ENCODE measurements around the gene AASDH. TPM values are rescaled to one million over a fixed set of nuclear protein-coding genes. Genes with fewer than 3 reads are reported as not detected.

The AASDH gene
- total RNA-seq, 1 donor from 2014 or later, result 20.4 TPM

- peaks cover 0 to 2% (median 0%) of the 10 kb centered on the region in 3 donors for H3K27me3 ChIP-seq (ENCODE audit: control insufficient read depth in 3 of 3, insufficient read depth in 3 of 3, low read length in 3 of 3)
- H3K9me3 ChIP-seq (ENCODE audit: control insufficient read depth in 3 of 3, low read length in 3 of 3), result no peaks in the 10 kb centered on the region
- peaks cover 0 to 5% (median 0%) of the 10 kb centered on the region in 3 donors for H3K4me1 ChIP-seq (ENCODE audit: control insufficient read depth in 3 of 3, insufficient read depth in 3 of 3, low read length in 3 of 3)
- H3K4me3 ChIP-seq (ENCODE audit: low read length in 3 of 3), result no peak overlapping the region
- no peaks in the 10 kb centered on the region for H3K36me3 ChIP-seq (ENCODE audit: control insufficient read depth in 3 of 3, insufficient read depth in 3 of 3, low read length in 3 of 3)
- H3K9ac ChIP-seq (ENCODE audit: low read depth in 1 of 3, low read length in 3 of 3), result no peak overlapping the region
- no peak overlapping the region for H3K27ac ChIP-seq (ENCODE audit: low read depth, low read length)
These were observed 89.1 kb downstream of the AASDH start for GRCh38 chr4:56298236-56298635.

- Histone ChIP-seq H3K36me3 (ENCODE audit: control insufficient read depth in 3 of 3, insufficient read depth in 3 of 3, low read length in 3 of 3) (no peaks in the 10 kb centered on the region), H3K9ac (ENCODE audit: low read depth in 1 of 3, low read length in 3 of 3) (no peak overlapping the region), H3K4me3 (ENCODE audit: low read length in 3 of 3) (no peak overlapping the region), H3K9me3 (ENCODE audit: control insufficient read depth in 3 of 3, low read length in 3 of 3) (no peaks in the 10 kb centered on the region), H3K27me3 (ENCODE audit: control insufficient read depth in 3 of 3, insufficient read depth in 3 of 3, low read length in 3 of 3) (peaks cover 0 to 2% (median 0%) of the 10 kb centered on the region in 3 donors), H3K27ac (ENCODE audit: low read depth, low read length) (no peak overlapping the region), H3K4me1 (ENCODE audit: control insufficient read depth in 3 of 3, insufficient read depth in 3 of 3, low read length in 3 of 3) (peaks cover 0 to 5% (median 0%) of the 10 kb centered on the region in 3 donors)
These were observed 89.5 kb downstream of the AASDH start for GRCh38 chr4:56297776-56298175.

GRCh38 chr4:56296526-56296925 lies 90.8 kb downstream of the AASDH start:
- Histone ChIP-seq H3K27ac (ENCODE audit: low read depth, low read length) (no peak overlapping the region), H3K4me1 (ENCODE audit: control insufficient read depth in 3 of 3, insufficient read depth in 3 of 3, low read length in 3 of 3) (peaks cover 0 to 4% (median 0%) of the 10 kb centered on the region in 3 donors), H3K9me3 (ENCODE audit: control insufficient read depth in 3 of 3, low read length in 3 of 3) (no peaks in the 10 kb centered on the region), H3K36me3 (ENCODE audit: control insufficient read depth in 3 of 3, insufficient read depth in 3 of 3, low read length in 3 of 3) (no peaks in the 10 kb centered on the region), H3K27me3 (ENCODE audit: control insufficient read depth in 3 of 3, insufficient read depth in 3 of 3, low read length in 3 of 3) (no peaks in the 10 kb centered on the region), H3K9ac (ENCODE audit: low read depth in 1 of 3, low read length in 3 of 3) (no peak overlapping the region), H3K4me3 (ENCODE audit: low read length in 3 of 3) (no peak overlapping the region)

- H3K27me3 ChIP-seq (ENCODE audit: control insufficient read depth in 3 of 3, insufficient read depth in 3 of 3, low read length in 3 of 3), result no peaks in the 10 kb centered on the region
These were observed 94.2 kb downstream of the AASDH start for GRCh38 chr4:56293121-56293520.

GRCh38 chr4:56289934-56290333 lies 97.4 kb downstream of the AASDH start:
- no peaks in the 10 kb centered on the region for H3K9me3 ChIP-seq (ENCODE audit: control insufficient read depth in 3 of 3, low read length in 3 of 3)
- H3K4me3 ChIP-seq (ENCODE audit: low read length in 3 of 3), result no peak overlapping the region
- H3K27me3 ChIP-seq (ENCODE audit: control insufficient read depth in 3 of 3, insufficient read depth in 3 of 3, low read length in 3 of 3), result no peaks in the 10 kb centered on the region
- H3K4me1 ChIP-seq (ENCODE audit: control insufficient read depth in 3 of 3, insufficient read depth in 3 of 3, low read length in 3 of 3), result no peaks in the 10 kb centered on the region
- no peak overlapping the region for H3K9ac ChIP-seq (ENCODE audit: low read depth in 1 of 3, low read length in 3 of 3)
- no peaks in the 10 kb centered on the region for H3K36me3 ChIP-seq (ENCODE audit: control insufficient read depth in 3 of 3, insufficient read depth in 3 of 3, low read length in 3 of 3)
- no peak overlapping the region for H3K27ac ChIP-seq (ENCODE audit: low read depth, low read length)

More at GRCh38 chr4:56293121-56293520, 94.2 kb downstream of the AASDH start:
- Histone ChIP-seq H3K9ac (ENCODE audit: low read depth in 1 of 3, low read length in 3 of 3) (no peak overlapping the region), H3K27ac (ENCODE audit: low read depth, low read length) (no peak overlapping the region), H3K9me3 (ENCODE audit: control insufficient read depth in 3 of 3, low read length in 3 of 3) (no peaks in the 10 kb centered on the region), H3K36me3 (ENCODE audit: control insufficient read depth in 3 of 3, insufficient read depth in 3 of 3, low read length in 3 of 3) (no peaks in the 10 kb centered on the region), H3K4me1 (ENCODE audit: control insufficient read depth in 3 of 3, insufficient read depth in 3 of 3, low read length in 3 of 3) (no peaks in the 10 kb centered on the region), H3K4me3 (ENCODE audit: low read length in 3 of 3) (no peak overlapping the region)

- Histone ChIP-seq H3K9ac (ENCODE audit: low read depth in 1 of 3, low read length in 3 of 3) (no peak overlapping the region), H3K36me3 (ENCODE audit: control insufficient read depth in 3 of 3, insufficient read depth in 3 of 3, low read length in 3 of 3) (no peaks in the 10 kb centered on the region), H3K27ac (ENCODE audit: low read depth, low read length) (no peak overlapping the region), H3K9me3 (ENCODE audit: control insufficient read depth in 3 of 3, low read length in 3 of 3) (no peaks in the 10 kb centered on the region), H3K27me3 (ENCODE audit: control insufficient read depth in 3 of 3, insufficient read depth in 3 of 3, low read length in 3 of 3) (no peaks in the 10 kb centered on the region), H3K4me3 (ENCODE audit: low read length in 3 of 3) (no peak overlapping the region), H3K4me1 (ENCODE audit: control insufficient read depth in 3 of 3, insufficient read depth in 3 of 3, low read length in 3 of 3) (no peaks in the 10 kb centered on the region)
These were observed 98.6 kb downstream of the AASDH start for GRCh38 chr4:56288663-56289062.

Small RNA genes within 50 kb of the gene (small RNA-seq; reads per million reads assigned to genes)
- not detected for gene RNU6-197P

Other genes starting within 250 kb of the AASDH start
- 9.4 TPM for gene PPAT, start 48.1 kb upstream of the AASDH start, total RNA-seq
- 7.8 TPM for gene PAICS, start 48.8 kb upstream of the AASDH start, total RNA-seq
- 36.0 TPM for gene SRP72, start 80.1 kb upstream of the AASDH start, total RNA-seq
- gene ARL9, start 118.3 kb upstream of the AASDH start, total RNA-seq, result not detected